GM23338 (cell line): ENCODE data around the gene FARP1. TPM values are rescaled to one million over a fixed set of nuclear protein-coding genes. Genes with fewer than 3 reads are reported as not detected.

Experiments
- ATAC-seq: fragments of 200-7000 bp; cut with Tn5 transposase; 3 replicates; pipeline ENCODE4 v1.9.1; 2020
- DNase-seq: peaks from one replicate; pipeline ENCODE4 v3.0.0-alpha.2; 2015; ENCODE audit warnings: low spot score
- H2AFZ ChIP-seq: fragments of 200-600 bp; sonication (generic); 2 replicates; pipeline ENCODE4 v1.8.0; 2016; ENCODE audit warnings: antibody characterized with exemption, mild to moderate bottlenecking, moderate library complexity
- H3F3A ChIP-seq: fragments of 200-600 bp; sonication (generic); replicated peaks from 2 replicates; pipeline ENCODE4 v1.8.0; 2017; ENCODE audit warnings: antibody characterized with exemption, mixed run types, low read depth
- H3K27ac ChIP-seq: fragments of 200-600 bp; sonication (generic); 2 replicates; pipeline ENCODE4 v1.6.1; 2016; ENCODE audit warnings: low read depth
- H3K27me3 ChIP-seq: fragments of 200-600 bp; sonication (generic); 2 replicates; pipeline ENCODE4 v1.8.0; 2016; ENCODE audit warnings: mild to moderate bottlenecking, mixed run types, moderate library complexity; ENCODE audit not compliant: insufficient read depth
- H3K36me3 ChIP-seq: fragments of 200-600 bp; sonication (generic); 2 replicates; pipeline ENCODE4 v1.8.0; 2016; ENCODE audit warnings: mild to moderate bottlenecking; ENCODE audit not compliant: insufficient read depth
- H3K4me1 ChIP-seq: fragments of 200-600 bp; sonication (generic); 2 replicates; pipeline ENCODE4 v1.8.0; 2016; ENCODE audit warnings: mild to moderate bottlenecking, moderate library complexity; ENCODE audit not compliant: insufficient read depth
- H3K4me2 ChIP-seq: fragments of 200-600 bp; sonication (generic); 2 replicates; pipeline ENCODE4 v1.7.1; 2017; ENCODE audit warnings: mixed run types
- H3K4me3 ChIP-seq: fragments of 200-600 bp; sonication (generic); 2 replicates; pipeline ENCODE4 v1.6.1; 2016; ENCODE audit warnings: mixed run types
- H3K79me2 ChIP-seq: fragments of 200-600 bp; sonication (generic); replicated peaks from 2 replicates; pipeline ENCODE4 v1.8.0; 2017; ENCODE audit warnings: mild to moderate bottlenecking; ENCODE audit not compliant: insufficient read depth
- H3K9me2 ChIP-seq: fragments of 200-600 bp; sonication (generic); 2 replicates; pipeline ENCODE4 v1.8.0; 2017; ENCODE audit not compliant: insufficient read depth
- H4K20me1 ChIP-seq: fragments of 200-600 bp; sonication (generic); replicated peaks from 2 replicates; pipeline ENCODE4 v1.8.0; 2017; ENCODE audit warnings: mild to moderate bottlenecking; ENCODE audit not compliant: insufficient read depth
- H3K27ac Mint-ChIP-seq: 2 replicates; pipeline ENCODE4 v1.8.0; 2020; ENCODE audit warnings: inconsistent platforms, mild to moderate bottlenecking, moderate library complexity, mixed read lengths
- H3K27me3 Mint-ChIP-seq: 3 replicates; pipeline ENCODE4 v1.8.0; 2022; ENCODE audit warnings: low read depth, mild to moderate bottlenecking, moderate library complexity, mixed read lengths, inconsistent platforms; ENCODE audit not compliant: insufficient read depth, poor library complexity
- H3K36me3 Mint-ChIP-seq: 3 replicates; pipeline ENCODE4 v1.8.0; 2021; ENCODE audit warnings: low read depth, mild to moderate bottlenecking, inconsistent platforms, moderate library complexity, mixed read lengths
- H3K4me1 Mint-ChIP-seq: 3 replicates; pipeline ENCODE4 v1.8.0; 2020; ENCODE audit warnings: mild to moderate bottlenecking, inconsistent platforms, mixed read lengths
- H3K4me3 Mint-ChIP-seq: 3 replicates; pipeline ENCODE4 v1.8.0; 2021; ENCODE audit warnings: moderate library complexity, mild to moderate bottlenecking, inconsistent platforms, mixed read lengths
- H3K9me3 Mint-ChIP-seq: 3 replicates; pipeline ENCODE4 v1.8.0; 2020; ENCODE audit warnings: moderate library complexity, mild to moderate bottlenecking, inconsistent platforms, mixed read lengths
- CREB1 ChIP-seq: fragments of 250-450 bp; sonication (Bioruptor Pico); IDR thresholded peaks from 2 replicates; pipeline ENCODE4 v1.5.0; 2020; ENCODE audit warnings: low read depth, mild to moderate bottlenecking, moderate library complexity
- CTCF ChIP-seq, 2 experiments: fragments of 200-600 bp in 1 of 2; sonication (generic) in 1 of 2; conservative IDR thresholded peaks; 2 replicates each; pipeline versions ENCODE4 v1.5.1 to v1.6.1; 2016 to 2017; ENCODE audit warnings: antibody characterized with exemption in 2 of 2, low read depth in 2 of 2, mild to moderate bottlenecking in 2 of 2, moderate library complexity in 1 of 2
- ETS1 ChIP-seq: IDR thresholded peaks from 2 replicates; pipeline ENCODE4 v1.6.1; 2016; ENCODE audit warnings: antibody characterized with exemption
- EZH2 ChIP-seq: fragments of 200-600 bp; sonication (generic); IDR thresholded peaks from one replicate; pipeline ENCODE4 v1.8.0; 2017; ENCODE audit warnings: antibody characterized with exemption, mild to moderate bottlenecking, low read depth; ENCODE audit not compliant: unreplicated experiment
- EZH2phosphoT487 ChIP-seq: fragments of 200-600 bp; sonication (generic); IDR thresholded peaks from one replicate; pipeline ENCODE4 v1.8.1; 2018; ENCODE audit warnings: antibody characterized with exemption; ENCODE audit not compliant: unreplicated experiment
- JUNB ChIP-seq: IDR thresholded peaks from one replicate; pipeline ENCODE4 v1.6.1; 2016; ENCODE audit warnings: antibody characterized with exemption; ENCODE audit not compliant: unreplicated experiment
- NANOG ChIP-seq: IDR thresholded peaks from 2 replicates; pipeline ENCODE4 v1.6.1; 2016; ENCODE audit warnings: antibody characterized with exemption, borderline replicate concordance
- POLR2AphosphoS5 ChIP-seq: IDR thresholded peaks from 2 replicates; pipeline ENCODE4 v1.6.1; 2016; ENCODE audit warnings: antibody characterized with exemption, low read depth
- REST ChIP-seq: IDR thresholded peaks from one replicate; pipeline ENCODE4 v1.6.1; 2018; ENCODE audit warnings: antibody characterized with exemption; ENCODE audit not compliant: unreplicated experiment
- STAT1 ChIP-seq: IDR thresholded peaks from one replicate; pipeline ENCODE4 v1.6.1; 2016; ENCODE audit warnings: antibody characterized with exemption; ENCODE audit not compliant: unreplicated experiment
- ZNF114 ChIP-seq: fragments of 250-450 bp; sonication (Bioruptor Pico); IDR thresholded peaks from 2 replicates; pipeline ENCODE4 v1.5.0; 2020; ENCODE audit warnings: mild to moderate bottlenecking, moderate library complexity
- ZNF331 ChIP-seq: fragments of 250-450 bp; sonication (Bioruptor Pico); IDR thresholded peaks from 2 replicates; pipeline ENCODE4 v1.5.0; 2020; ENCODE audit warnings: low read depth, mild to moderate bottlenecking, moderate library complexity
- ZNF462 ChIP-seq: fragments of 250-450 bp; sonication (Bioruptor Pico); IDR thresholded peaks from 2 replicates; pipeline ENCODE4 v1.5.0; 2020; ENCODE audit warnings: mild to moderate bottlenecking, moderate library complexity
- polyA plus RNA-seq: library from polyadenylated mRNA; unstranded; fragments of >200 nt; fragmentation: Nextera tagmentation; extraction: Ambion mirVana; gene quantifications from 2 replicates; pipeline ENCODE4 v1.2.1, GENCODE V29; 2016
- total RNA-seq: library from RNA; depleted of rRNA; stranded (reverse); fragments of >200 nt; shearing (Covaris generic); gene quantifications from 2 replicates; pipeline ENCODE4 v1.2.3, GENCODE V29; 2014

Gene FARP1
- total and polyA plus RNA-seq, 2 experiments from 2014 or later = 53.6 to 82.5 TPM

GRCh38 chr13:98394820-98395510, 252.1 kb downstream of the FARP1 start:
- Histone ChIP-seq H3K9me2 (no peaks in the 10 kb centered on the region), H3K4me2 (no peak overlapping the region), H3K79me2 (no peaks in the 10 kb centered on the region), H3K27ac (no peak overlapping the region), H3K36me3 (no peaks in the 10 kb centered on the region), H3K4me1 (peaks cover 18% of the 10 kb centered on the region; the same call in 1 of the 2 replicates), H2AFZ (no peak overlapping the region), H3K4me3 (no peak overlapping the region), H4K20me1 (no peaks in the 10 kb centered on the region; the same call in 1 of the 2 replicates), H3K27me3 (no peaks in the 10 kb centered on the region), H3F3A (no peaks in the 10 kb centered on the region)
- Mint-ChIP-seq H3K36me3 (peaks cover 15% of the 10 kb centered on the region), H3K9me3 (no peaks in the 10 kb centered on the region), H3K4me1 (peaks cover 17% of the 10 kb centered on the region; the same call in 2 of the 3 replicates), H3K27me3 (no peaks in the 10 kb centered on the region), H3K4me3 (no peak overlapping the region), H3K27ac (peak overlapping the region; percentile 64)
- ATAC-seq = no peak
- no peak for DNase-seq
- TF ChIP-seq ZNF114 = no peak
- TF ChIP-seq EZH2phosphoT487 = no peak
- TF ChIP-seq POLR2AphosphoS5 = no peak
- TF ChIP-seq STAT1 = no peak
- no peak for TF ChIP-seq NANOG
- TF ChIP-seq ZNF331 (CRISPR knock-in tag) = no peak
- TF ChIP-seq EZH2 = no peak
- no peak for TF ChIP-seq JUNB
- no peak for TF ChIP-seq ZNF462 (CRISPR knock-in tag)
- TF ChIP-seq CTCF (conservative IDR thresholded peaks at IDR 0.05; ENCODE audit: low read depth in 2 of 2) = no peak
- no peak for TF ChIP-seq CREB1 (CRISPR knock-in tag)
- no peak for TF ChIP-seq ETS1
- TF ChIP-seq REST = no peak
